PC-3 (cell line): ENCODE measurements around the gene UNC13C.

Source experiments
- CTCF ChIP-seq: fragments of 300-600 bp; sonication (generic); conservative IDR thresholded peaks from 2 replicates; pipeline ENCODE4 v1.5.1; 2017; ENCODE audit warnings: antibody characterized with exemption, low read depth, mild to moderate bottlenecking, low read length
- EZH2 ChIP-seq: fragments of 300-600 bp; sonication (generic); IDR thresholded peaks from one replicate; pipeline ENCODE4 v1.6.1; 2017; ENCODE audit warnings: antibody characterized with exemption, mild to moderate bottlenecking, low read length; ENCODE audit not compliant: unreplicated experiment

GRCh38 chr15:54456413-54456812 lies 478.2 kb downstream of the UNC13C start:
- no peak for TF ChIP-seq CTCF
- TF ChIP-seq EZH2 = no peak
